GM20000 (cell line): ENCODE data around the gene PIP4P1.
A peak's percentile ranks its signal among the peaks of the same experiment; 100 is the strongest.

Experiments
- DNase-seq: peaks from one replicate; pipeline ENCODE4 v3.0.0; 2012; ENCODE audit warnings: low spot score
- TF ChIP-seq, protein P1 (sequence below): IDR thresholded peaks from 2 replicates; pipeline ENCODE4 v1.5.1; 2012; ENCODE audit warnings: mild to moderate bottlenecking, control low read depth; ENCODE audit errors: extremely low read depth, missing control alignments

The PIP4P1 gene

DNA sequence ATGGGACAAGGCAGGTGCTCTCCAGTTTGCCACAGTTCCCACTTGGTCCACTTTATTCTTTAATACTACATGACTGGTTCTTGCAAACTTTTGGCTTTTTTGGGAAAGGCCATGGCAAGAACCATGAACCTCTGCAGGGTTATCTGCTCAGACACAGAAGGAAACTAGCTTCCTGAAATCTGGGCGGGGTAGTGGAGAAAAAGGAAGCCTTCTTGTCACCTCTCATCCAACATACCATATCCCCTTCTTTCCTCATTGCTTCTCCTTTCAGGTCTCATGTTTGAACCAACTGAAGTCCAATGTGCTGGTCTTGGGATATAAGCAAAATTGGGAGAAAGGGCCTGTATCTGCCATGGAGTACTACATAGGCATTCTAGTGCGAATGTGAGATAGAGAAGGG, 19.8 kb downstream of the PIP4P1 start:
- TF ChIP-seq, protein P1, sequence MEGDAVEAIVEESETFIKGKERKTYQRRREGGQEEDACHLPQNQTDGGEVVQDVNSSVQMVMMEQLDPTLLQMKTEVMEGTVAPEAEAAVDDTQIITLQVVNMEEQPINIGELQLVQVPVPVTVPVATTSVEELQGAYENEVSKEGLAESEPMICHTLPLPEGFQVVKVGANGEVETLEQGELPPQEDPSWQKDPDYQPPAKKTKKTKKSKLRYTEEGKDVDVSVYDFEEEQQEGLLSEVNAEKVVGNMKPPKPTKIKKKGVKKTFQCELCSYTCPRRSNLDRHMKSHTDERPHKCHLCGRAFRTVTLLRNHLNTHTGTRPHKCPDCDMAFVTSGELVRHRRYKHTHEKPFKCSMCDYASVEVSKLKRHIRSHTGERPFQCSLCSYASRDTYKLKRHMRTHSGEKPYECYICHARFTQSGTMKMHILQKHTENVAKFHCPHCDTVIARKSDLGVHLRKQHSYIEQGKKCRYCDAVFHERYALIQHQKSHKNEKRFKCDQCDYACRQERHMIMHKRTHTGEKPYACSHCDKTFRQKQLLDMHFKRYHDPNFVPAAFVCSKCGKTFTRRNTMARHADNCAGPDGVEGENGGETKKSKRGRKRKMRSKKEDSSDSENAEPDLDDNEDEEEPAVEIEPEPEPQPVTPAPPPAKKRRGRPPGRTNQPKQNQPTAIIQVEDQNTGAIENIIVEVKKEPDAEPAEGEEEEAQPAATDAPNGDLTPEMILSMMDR: no peak
- no peak for DNase-seq

DNA sequence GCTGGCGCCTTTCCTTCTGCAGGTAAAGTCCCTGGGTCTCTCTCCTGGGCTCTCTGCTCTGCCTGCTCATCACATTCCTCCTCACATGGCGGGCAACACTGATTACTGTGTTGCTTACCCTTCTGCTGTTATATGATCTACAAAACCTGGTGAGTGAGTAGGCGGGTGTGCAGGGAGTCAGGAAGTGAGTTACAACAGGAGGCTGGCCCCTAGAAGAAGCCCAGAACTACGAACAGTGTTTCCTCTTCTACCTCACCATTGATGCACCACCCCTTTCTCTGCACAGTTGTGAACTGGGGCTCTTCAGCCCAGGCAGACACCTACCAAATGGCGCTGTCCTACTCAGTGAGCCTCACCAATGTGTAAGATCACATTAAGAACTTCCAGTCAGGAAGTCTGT, 20.4 kb downstream of the PIP4P1 start:
- TF ChIP-seq, protein P1: no peak
- peak; percentile 69 for DNase-seq

DNA sequence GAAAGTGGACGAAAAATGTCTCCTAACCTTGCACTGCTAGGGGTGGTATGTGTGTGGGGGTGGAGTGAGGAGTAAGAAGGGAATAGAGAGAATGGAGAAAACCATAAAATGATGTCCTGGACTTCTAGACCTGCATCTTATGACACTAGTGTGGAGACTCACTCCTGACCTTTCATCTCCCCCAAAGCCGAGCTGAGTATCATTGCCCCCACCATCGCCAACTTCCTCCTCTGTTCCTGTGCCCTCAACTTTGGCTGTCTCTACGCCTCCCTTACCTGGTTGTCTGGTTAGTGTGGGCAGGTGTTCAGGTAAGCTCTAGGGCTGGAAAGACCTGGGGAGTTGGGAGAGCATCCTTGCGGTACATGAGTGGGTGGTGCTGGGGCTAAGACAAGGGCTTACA, 20.8 kb downstream of the PIP4P1 start:
- DNase-seq: peak; percentile 16
- TF ChIP-seq, protein P1: no peak

DNA sequence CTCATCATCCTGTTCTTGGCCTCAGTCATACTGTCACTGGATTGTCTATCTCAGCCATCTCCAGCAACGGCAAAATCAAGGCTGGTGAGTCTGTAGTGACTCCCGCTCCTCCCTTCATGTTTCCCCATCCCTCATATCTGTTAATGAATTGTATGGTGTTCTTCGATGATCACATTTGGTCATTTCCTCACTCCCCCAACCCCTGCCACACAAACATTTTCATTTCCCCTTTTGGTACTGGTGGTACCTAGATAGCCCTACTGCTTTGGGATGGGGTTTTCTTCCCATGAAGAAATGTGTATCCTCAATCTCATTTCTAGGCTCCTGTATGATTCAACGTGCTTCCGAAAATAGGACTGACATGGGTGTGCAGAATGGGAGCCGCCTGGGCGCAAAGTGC, 22.6 kb downstream of the PIP4P1 start:
- DNase-seq: peak; percentile 49
- TF ChIP-seq, protein P1: no peak

DNA sequence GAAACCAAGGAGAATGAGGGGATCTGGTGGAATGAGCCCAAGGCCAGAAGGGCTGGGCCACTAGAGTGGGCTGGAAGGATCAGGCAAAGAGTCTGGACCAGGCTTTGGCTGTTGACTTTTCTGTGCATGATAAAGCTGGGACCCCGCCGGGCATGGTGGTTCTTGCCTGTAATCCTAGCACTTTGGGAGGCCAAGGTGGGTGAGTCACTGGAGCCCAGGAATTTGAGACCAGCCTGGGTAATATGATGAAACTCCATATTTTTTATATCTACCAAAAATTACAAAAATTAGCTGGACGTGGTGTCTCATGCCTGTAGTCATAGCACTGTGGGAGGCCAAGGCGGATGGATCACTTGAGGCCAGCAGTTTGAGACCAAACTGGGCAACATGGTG, 24.9 kb downstream of the PIP4P1 start:
- TF ChIP-seq, protein P1: no peak
- DNase-seq: no peak

DNA sequence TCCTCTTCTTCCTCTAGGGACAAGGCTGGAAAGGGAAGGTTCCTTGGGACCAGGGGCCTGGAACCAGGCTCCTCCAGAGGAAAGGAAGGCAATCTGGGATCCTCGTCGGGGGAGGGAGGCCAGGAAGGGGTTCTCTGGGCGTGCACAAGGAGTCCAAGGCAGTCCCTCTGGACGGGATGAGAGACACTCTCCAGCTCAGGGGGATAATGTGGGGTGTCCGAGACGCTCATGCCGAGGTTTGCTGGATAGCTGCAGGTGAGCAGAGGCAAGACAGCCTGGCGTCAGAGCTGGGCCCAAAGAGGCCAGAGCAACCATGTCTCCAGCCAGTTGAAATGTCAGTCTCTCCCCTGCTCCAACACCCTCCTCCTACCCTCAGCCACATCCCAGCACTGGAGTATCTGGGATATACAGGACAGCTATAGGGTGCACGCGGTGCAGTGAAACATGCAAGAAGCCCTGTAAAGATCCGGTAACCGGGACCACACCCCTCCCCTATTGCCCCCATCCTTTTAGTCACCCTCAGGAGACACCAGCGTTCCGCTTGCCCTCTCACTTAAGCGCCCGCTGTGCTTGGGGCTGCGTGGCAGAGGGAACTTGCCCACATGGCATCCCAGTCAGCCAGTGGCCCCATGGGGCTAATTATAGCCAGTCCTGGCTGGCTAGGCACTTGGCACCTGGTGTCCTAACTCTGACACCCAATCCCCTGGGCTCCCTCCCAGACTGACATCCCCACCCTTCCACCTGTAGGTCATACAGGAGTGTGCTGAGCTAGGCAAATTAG, 25.5 kb downstream of the PIP4P1 start, which contains the start of gene KLHL33:
Gene KLHL33 (minus strand): TSS at position 585 of the 781 bp plus-strand sequence. CDS start 355 bp downstream, at position 230.
- DNase-seq: no peak
- TF ChIP-seq, protein P1: no peak

DNA sequence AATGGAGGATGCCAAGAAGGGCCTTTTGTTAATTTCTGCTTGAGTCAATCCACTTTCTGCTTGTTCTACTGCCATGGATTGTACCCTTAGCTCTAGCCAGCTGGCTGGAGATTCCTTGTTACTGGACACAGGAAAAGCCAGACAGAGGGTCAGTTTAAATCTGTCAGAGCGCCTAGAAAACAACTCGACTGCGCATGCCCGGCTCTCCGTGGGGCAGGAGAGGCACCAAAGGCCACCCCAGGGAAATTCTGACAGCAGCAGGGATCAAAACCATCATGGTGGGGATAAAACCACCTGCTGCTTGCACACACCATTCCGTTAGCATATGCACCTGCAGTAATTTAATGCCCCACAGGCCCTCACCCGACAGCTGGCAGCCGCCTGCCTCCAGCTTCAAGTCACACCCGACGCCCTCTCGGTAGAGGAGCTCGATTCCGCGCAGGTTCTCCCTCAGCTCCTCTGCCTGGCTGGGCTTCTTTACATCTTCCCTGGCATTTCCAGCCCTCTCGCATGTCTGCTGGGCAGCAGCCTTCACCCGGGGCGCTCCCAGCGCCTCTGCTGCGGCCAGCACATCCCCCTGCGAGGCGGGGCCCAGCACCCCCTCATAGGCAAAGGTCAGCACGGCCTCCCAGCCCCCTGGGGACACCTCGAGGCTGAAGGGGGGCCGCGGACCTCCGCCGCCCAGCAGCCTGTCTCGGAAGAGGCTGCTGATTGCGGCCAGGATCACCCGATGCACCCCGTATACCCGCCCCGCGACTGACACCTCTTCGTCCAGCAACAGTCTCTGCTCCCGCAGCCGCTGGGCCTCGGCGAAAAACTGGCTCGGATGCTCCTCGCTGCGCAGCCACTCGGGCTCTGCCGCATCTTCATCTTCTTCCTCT, 26.3 kb downstream of the PIP4P1 start:
- TF ChIP-seq, protein P1: no peak
- DNase-seq: no peak
